ENCODE data around the gene CAMTA1.
A peak's percentile ranks its signal among the peaks of the same experiment; 100 is the strongest.
"Not testable (repeated sequence)": the region's sequence is repeated elsewhere in the genome, so short reads cannot be mapped to it uniquely, and the experiment has no call there.

The CAMTA1 gene

DNA sequence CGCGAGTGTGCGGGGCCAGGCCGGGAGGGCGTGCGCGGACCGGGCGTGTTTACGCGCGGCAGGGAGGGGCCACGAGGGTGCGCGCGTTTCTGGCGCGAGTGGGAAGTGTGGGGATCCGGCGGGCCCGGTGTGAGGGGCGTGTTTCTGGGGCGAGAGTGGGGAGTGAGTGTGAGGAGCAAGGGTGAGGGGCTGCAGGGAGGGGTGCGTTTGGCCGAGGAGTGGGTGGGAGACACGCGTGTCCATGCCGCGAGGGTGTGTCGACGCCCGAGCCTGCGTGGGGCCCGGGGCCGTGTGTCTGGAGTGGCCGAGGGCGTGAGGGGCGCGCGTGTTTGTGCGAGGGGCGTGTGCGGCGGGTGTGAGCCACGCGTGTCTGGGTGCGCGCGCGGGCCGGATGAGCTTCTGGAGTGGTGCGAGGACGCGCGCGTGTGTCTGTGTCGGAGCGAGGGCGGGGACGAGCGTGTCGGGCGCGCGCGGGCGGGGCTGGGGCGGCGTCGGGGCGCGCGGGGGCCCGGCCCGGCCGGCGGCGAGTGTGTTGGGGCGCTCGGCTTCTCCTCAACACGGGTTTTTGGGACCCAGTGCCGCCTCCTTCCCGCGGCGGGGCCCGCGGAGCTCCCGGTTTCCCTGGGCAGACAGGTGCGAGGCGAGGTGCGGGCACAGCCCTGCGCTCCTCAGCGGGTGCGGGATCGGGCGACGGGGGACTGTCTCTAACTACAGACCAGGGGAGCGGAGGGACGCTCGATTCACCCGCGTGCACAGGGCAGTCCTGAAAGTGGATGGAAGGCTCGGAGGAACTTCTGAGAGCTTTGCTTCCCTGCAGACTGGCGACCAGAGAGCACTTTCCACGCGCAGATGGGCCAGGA lies 920.0 kb downstream of the CAMTA1 start:
- no peak for DNase-seq

DNA sequence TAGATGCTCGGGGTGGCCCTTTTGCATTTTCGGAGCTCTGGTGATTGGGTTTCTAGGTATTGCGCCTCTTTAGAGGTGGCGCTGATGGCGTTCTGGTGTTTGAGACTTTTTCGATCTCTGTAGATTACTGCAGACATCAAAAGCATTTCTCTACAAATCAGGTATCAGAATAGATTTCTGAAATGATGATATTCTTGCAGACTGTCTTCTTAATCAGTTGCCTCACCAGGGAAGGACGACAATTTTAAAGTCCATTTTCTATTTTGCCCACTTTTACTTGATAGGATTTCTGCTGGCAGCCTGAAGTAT lies 920.6 kb downstream of the CAMTA1 start:
- peak; percentile 80 for DNase-seq

DNA sequence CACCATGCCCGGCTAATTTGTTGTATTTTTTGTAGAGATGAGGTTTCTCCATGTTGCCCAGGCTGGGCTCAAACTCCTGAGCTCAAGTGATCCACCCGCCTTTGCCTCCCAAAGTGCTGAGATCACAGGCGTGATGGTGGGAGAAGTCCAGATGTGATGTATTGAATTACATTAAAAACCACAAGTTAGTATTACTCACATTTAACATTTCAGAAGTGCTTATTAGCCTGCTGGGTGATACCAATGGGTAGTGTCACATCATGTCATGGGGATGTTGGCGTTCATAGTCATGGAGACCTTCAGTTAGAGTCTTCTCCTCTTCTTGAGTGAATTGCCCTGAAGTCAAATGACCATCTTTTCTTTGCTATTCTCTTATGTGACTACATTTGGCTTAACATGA lies 922.3 kb downstream of the CAMTA1 start:
- DNase-seq = no peak

DNA sequence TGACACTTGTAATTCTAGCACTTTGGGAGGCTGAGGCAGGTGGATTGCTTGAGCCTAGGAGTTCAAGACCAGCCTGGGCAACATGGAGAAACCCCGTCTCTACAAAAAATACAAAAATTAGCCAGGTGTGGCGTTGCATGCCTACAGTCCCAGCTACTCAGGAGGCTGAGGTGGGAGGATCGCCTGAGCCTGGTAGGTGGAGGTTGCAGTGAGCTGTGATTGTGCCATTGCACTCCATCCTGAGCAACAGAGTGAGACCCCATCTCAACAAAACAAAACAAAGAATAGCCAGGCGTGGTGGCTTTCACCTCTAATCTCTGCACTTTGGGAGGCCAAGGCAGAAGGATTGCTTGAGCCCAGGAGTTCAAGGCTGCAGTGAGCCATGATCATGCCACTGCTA lies 922.8 kb downstream of the CAMTA1 start:
- DNase-seq = not testable (repeated sequence)

DNA sequence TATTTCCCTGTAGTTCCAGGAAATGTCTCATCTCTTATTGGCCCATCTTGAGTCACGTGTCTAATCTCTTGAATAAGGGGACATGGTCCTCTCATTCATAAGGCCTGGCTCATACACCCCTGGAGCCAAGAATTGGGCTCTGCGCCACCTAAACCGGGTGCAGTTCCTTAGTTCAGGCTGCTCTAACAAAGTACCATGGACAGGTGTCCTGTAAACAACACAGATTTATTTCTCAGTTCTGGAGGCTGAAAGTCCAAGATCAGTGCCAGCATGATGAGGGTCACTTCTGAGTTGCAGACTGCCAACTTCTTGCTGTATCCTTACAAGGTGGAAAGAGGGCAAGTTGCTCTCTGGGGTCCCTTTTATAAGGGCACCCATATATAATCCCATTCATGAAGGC lies 925.6 kb downstream of the CAMTA1 start:
- no peak for DNase-seq

DNA sequence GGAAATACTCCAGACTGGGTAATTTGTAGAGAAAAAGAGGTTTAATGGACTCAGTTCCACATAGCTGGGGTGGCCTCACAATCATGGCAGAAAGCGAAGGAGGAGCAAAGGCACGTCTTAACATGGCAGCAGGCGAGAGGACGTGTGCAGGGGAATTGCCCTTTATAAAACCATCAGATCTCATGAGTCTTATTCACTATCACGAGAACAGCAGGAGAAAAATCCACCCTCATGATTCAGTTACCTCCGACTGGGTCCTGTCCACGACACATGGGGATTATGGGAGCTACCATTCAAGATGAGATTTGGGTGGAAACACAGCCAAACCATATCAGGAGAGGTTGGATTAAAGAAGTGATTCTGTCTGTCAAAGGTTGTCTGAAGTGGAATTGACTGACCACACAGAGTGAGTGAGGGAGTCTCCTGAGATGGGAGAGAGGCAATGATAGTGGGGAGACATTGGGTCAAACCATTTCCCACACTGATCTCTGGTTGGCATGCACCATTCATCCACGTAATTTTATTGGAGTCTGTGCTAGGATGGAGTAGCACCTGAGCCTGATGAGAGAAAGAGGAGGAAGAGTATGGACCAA lies 927.6 kb downstream of the CAMTA1 start:
- DNase-seq = no peak

DNA sequence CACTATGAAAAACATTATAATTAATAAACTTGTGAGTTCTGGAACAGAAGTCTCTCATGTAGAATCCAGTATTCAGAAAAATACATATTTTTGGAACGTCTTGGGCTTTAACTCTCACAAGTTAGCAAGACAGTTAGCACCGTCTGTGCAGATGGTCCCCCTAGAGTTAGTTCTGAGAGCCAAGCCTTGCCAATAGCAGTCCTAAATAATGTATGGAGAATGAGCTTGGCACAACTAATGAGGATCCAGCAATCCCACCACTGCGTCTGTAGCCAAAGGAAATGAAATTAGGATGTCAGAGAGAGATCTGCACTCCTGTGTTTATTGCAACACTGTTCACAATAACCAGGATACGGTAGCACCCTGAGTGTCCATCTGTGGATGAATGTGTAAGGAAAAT lies 931.3 kb downstream of the CAMTA1 start:
- DNase-seq = no peak

DNA sequence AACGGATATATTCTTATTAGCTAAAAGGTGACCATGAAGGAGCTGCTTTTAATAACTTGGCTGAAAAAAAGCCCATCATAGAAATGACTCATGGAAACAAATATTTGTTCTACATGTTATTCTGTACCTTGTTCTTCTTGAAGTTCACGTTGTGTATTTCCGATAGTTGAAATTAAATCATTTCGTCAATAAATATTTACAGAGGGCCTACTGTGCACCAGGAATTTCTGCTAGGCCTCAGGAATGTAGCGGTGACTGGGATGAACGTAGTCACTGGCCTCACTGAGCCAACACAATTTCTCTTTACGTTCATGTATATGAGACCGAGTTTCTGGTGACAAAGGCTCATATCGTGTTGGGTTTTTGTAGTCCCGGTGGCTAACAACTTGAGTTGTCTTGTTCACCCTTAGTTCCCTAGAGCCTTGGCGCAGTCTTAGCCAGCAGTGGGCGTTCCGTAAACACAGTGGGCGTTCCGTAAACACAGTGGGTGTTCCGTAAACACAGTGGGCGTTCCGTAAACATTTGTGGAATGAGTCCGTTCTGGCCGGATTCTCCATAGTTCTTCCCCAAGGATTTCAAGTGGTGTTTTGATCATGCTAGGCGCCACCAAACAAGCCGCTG lies 932.6 kb downstream of the CAMTA1 start:
- DNase-seq = no peak

DNA sequence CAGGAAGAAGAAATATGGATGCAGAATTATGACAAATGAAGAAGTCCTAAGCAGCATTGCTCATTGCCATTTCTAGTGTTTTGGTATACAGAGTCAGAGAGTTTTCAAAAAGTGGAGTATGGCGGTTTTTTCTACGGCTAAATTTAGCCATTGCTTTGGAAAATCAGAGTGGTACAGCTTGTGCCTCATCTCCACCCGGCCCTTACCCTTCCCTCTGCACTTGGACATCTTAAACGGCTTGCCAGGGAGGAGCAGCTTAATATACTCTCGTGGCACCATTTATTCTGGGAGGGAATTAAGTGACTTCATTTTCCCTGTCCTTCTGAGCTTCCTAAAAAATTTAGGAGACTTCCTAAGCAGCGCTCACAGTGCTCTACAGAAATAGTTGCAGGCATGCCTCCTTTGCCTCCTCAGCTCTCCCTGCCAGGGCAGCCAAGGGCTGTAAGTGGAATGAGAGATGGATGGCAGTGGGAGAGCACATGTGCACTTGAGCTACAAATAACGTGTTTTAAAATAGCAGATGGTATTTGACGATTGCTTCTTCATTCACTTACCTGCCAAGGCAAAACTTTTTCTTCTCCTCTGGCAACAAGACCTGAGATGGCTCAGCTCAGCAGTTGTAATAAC lies 934.3 kb downstream of the CAMTA1 start:
- no peak for DNase-seq

DNA sequence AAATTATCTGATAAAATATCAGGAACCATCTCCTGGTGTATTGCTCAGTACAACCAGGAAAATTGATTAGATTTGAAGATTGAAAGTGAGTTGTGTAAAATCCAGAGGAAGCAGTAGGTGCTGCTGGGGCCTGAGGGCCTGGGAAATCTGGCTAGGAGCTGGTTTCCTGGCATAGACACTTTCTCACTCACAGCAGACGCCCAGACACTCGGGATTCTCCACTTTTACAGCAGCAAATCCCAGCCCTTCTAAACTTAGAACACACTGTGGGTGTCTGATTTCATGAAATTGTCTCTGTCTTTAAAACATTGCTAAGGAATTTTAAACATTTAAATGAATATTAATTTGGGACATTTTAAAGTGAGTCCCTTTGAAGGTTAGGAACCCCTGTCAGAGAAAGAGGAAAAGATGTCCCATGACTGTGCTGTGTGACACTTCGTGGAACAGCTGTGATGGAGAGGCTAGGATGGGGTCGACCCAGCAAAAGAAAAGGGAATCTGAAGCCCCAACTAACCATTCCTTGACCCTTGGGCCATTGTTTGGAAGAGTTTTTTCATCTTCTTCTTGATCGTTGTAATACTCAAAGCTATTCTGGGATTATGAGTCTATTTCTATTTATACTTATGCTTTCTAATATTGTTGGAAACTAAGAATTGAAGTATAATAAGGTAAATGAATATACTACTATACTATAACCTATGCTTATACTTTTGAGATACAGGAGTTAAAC lies 936.9 kb downstream of the CAMTA1 start:
- no peak for DNase-seq

DNA sequence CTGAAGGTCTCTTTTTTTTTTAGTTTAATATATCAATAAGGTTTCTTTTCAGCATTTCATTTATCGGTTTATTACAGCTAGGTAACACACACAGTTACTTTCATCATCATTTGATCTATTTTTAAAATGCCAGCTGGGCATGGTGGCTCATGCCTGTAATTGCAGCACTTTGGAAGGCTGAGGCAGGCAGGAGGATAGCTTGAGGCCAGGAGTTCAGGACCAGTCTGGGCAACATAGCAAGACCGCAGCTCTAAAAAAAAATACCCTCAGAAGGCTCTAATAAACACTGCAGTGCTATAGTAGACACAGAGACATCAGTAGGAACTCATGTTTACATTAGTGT lies 937.4 kb downstream of the CAMTA1 start:
- DNase-seq = no peak

DNA sequence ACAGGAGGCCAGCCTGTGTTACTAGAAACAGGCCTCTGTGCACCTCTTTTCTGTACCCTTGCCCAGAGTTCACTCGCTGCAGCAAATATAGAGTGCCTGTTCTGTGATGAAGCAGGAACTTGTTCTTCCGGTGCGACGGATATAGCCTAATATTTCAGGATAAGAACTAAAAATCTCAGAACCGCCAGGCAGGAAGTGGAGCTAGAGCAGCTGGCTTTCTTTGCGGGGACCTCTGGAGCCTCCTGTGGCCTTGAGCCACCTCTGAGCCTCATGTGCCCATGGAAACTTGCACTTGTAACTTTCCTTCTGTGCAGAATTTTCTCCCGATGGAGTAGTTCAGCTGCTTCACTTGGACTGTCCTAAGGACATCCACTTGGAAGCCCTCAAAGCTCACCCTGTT lies 941.4 kb downstream of the CAMTA1 start:
- DNase-seq = no peak

DNA sequence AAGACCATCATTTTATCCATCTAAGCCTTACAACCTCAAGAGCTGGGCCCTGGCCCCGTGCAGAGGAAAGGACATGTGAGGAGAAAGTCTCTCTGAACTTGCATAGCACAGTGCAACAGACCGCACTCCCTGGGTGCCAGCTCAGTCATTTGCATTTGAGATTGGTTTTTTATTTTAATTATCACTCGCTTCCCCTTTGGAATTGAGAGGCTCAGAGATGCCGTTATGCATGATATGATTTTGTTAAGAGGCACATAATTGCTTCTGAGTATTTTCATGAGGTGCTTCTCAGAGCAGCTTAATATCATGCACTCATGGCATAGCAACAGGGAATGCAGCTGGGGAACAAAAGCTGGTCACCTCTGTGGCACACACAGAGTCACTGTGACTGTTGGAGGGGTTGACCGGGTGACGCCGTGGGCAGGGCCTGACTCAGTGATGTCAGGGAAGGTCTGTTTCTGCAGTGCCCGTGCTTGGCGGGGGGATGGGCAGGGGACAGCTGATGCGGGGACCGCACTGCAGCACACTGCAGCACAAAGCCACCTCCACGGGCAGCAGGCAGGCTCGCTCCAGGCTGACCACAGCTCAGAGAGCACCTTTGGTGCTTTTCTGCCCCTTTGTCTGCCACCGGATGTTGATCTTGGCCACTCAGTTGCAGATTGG lies 942.7 kb downstream of the CAMTA1 start:
- peak; percentile 59 for DNase-seq

DNA sequence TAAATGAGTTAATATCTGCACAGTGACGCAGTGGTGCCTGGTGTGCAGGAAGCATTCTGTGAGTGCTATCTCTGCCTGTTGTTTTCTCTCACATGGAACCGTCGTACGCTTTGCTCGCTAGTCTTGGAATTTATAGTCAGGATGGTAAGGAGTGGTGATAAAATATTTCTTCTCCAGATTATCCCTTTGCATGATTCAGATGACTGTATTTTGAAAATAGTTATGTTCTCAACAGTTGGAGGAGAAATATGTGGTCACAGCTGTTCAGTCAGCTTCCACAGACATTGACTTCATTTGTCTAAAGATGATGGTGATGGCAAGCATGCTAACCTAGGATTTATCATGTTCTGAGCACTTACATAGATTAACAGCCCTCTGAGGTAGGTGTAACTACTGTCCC lies 944.5 kb downstream of the CAMTA1 start:
- no peak for DNase-seq

DNA sequence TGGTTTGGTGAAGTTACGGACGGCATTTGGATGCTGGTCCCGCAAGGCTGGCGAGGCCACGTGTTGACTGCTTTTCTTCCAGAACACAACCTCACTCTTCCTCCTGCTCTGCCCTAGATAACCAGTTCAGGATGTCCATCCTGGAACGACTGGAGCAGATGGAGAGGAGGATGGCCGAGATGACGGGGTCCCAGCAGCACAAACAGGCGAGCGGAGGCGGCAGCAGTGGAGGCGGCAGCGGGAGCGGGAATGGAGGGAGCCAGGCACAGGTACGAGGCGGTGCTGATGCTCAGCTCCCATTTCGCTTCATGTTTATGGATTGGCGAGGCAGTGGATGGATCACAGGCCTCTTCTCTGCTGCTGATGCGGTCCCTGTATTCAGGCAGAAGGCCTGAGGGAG lies 947.1 kb downstream of the CAMTA1 start:
- no peak for DNase-seq

DNA sequence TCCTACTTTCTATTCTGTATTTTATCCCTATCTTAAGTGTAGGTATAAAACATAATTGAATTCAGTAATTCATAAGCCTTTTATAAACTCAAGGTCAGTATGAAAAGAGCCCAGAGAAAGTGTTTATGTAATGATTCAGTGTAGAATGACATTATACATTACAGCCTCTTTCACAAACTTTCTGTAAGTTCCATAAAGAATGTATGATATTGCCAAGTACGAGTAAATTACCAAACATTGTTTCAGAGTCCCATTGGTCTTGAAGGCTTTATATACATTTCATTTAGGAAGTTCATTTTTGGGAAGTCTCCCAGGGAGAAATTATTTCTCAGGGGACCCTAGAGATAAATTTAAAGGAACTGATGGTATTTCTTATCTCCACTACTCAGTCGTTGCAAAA lies 948.0 kb downstream of the CAMTA1 start:
- no peak for DNase-seq

DNA sequence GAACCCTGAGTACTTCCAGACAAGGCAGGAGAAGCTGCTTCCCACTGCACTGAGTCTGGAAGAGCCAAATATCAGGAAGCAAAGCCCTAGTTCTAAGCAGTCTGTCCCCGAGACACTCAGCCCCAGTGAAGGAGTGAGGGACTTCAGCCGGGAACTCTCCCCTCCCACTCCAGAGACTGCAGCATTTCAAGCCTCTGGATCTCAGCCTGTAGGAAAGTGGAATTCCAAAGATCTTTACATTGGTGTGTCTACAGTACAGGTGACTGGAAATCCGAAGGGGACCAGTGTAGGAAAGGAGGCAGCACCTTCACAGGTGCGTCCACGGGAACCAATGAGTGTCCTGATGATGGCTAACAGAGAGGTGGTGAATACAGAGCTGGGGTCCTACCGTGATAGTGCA lies 952.8 kb downstream of the CAMTA1 start:
- no peak for DNase-seq

DNA sequence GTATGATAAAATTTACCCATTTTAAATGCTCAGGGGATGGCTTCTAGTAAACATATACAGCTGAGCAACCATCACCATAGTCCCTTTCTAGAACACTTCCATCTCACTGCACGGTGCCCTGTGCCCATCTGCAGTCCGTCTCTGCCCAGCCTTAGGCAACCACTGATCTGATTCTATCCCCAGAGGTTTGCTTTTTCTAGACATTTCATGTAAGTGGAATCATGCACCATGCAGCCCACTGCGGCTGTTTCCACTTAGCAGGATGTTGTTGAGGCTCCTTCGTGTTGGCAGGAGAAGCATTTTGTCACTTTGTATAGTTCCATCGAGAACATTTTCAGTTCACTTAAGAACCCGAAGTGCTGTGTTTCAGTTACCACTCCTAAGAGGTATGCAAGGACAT lies 958.1 kb downstream of the CAMTA1 start:
- no peak for DNase-seq

DNA sequence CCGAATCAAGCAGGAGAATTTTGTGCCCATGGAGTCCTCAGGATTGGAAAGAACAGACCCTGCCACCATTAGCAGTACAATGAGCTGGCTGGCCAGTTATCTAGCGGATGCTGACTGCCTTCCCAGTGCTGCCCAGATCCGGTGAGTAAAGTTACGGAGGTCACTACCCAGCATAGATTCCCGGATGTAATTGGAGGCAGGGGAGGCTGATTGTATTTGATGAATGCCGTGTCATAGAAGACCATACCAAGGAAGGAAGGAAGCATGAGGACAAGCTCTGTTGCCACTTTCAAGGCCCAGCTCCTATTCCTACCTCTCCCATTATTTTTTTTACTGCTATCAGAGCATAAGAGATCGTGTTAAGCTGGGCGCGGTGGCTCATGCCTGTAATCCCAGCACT lies 959.6 kb downstream of the CAMTA1 start:
- DNase-seq = no peak

DNA sequence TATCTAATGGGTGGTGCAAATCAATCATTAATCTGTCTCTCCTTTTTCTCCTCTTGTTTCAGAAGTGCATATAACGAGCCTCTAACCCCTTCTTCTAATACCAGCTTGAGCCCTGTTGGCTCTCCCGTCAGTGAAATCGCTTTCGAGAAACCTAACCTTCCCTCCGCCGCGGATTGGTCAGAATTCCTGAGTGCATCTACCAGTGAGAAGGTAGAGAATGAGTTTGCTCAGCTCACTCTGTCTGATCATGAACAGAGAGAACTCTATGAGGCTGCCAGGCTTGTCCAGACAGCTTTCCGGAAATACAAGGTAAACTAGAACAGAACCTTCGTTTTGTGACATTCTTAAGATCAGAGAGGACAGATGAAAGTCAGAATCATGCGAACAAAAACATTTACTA lies 960.5 kb downstream of the CAMTA1 start:
- no peak for DNase-seq

DNA sequence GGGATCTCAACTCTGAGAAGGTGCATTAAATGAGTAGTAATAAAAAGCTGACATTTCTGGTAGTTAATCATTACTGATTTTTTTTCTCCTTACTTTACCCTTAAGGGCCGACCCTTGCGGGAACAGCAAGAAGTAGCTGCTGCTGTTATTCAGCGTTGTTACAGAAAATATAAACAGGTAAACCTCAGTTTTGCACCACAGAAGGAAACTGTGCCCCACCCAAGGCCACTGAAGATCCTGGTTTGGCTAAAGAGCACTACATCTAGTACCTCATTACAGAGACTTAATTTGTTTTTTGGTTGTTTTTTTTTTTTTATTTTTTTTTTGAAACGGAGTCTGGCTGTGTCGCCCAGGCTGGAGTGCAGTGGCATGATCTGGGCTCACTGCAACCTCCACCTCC lies 962.4 kb downstream of the CAMTA1 start:
- DNase-seq = no peak

DNA sequence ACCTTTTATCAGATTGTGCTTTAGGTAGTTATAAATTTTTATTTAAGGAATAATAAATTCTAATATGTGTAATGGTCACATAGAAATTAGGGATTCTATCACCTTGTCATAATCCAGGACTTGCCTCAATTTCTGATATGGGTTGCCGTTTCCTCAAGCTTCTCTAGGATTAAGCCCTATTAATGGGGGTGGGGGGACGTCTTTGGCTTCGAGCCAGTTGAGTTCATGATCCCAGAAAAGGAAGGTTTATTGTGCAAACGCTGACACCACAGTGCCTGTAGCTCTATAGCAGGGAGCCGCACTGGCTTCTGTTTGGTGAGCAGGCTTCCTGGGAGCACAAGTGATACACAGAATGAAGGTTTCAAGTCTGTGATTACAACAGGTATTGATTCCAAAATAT lies 963.9 kb downstream of the CAMTA1 start:
- peak; percentile 50 for DNase-seq

DNA sequence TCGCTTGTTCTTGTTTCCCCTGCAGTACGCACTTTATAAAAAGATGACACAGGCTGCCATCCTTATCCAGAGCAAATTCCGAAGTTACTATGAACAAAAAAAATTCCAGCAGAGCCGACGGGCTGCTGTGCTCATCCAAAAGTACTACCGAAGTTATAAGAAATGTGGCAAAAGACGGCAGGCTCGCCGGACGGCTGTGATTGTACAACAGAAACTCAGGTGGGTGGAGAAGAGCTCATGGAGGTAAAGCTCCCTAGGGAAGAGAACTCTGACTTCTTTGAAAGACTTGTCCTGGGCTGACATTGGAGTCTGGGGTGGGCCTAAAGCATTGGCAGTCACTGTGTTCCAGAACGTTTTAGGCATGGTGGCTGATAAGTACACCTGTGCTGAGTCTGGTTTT lies 965.9 kb downstream of the CAMTA1 start:
- DNase-seq = no peak

Measured in NCI-H2227 treated with DMSO at 0.1 percent for 48 hours (cell line).